ENCODE measurements around the gene TBX5.

TBX5 gene

DNA sequence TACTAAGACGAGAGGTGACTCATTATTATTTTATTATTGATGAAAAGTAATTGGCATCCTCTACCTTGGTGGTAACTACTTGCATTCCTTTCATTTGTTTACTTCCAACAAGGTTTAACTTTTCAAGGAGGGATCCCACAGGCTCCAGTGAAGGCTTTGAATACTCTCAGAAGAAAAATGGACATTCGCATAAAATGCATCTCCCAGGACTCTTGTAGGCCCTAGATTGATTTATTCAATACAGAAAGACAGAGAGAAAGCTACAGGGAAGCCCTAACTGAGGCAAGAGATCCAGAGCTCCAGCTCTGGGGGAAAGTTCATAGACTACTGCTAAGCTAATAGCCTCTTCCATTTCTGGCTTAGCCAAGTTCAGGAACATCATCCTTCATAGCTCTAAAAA is 87.0 kb downstream of the TBX5 start:
- Mint-ChIP-seq H3K4me1 (no peaks in the 10 kb centered on the region), H3K9me3 (no peaks in the 10 kb centered on the region), H3K27me3 (no peaks in the 10 kb centered on the region), H3K4me3 (no peak overlapping the region), H3K27ac (no peak overlapping the region), H3K36me3 (no peaks in the 10 kb centered on the region)
- no peak for DNase-seq
- CTCF ChIA-PET, result no interaction called here

DNA sequence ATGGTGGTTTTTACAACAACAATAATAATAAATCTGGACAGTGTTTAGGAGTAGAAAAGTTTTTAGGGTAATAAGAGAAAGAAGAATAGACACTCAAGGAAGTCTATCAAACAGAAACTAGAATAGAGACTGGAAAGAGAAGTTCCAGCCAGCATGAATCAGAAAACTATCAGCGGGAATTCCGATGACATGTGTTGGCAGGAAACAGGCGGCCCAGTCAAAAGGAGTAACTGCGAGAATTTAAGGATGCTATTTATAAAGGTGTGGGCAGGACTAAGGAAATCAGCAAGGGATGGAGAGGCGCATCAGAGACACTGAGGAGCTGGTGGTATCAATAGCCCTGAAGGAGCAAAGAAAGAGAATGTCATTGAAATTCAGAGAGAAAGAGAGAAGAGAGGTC is 89.9 kb downstream of the TBX5 start:
- CTCF ChIA-PET, result no interaction called here
- Mint-ChIP-seq H3K36me3 (no peaks in the 10 kb centered on the region), H3K4me3 (no peak overlapping the region), H3K27ac (no peak overlapping the region), H3K4me1 (no peaks in the 10 kb centered on the region), H3K9me3 (no peaks in the 10 kb centered on the region), H3K27me3 (no peaks in the 10 kb centered on the region)
- no peak for DNase-seq

DNA sequence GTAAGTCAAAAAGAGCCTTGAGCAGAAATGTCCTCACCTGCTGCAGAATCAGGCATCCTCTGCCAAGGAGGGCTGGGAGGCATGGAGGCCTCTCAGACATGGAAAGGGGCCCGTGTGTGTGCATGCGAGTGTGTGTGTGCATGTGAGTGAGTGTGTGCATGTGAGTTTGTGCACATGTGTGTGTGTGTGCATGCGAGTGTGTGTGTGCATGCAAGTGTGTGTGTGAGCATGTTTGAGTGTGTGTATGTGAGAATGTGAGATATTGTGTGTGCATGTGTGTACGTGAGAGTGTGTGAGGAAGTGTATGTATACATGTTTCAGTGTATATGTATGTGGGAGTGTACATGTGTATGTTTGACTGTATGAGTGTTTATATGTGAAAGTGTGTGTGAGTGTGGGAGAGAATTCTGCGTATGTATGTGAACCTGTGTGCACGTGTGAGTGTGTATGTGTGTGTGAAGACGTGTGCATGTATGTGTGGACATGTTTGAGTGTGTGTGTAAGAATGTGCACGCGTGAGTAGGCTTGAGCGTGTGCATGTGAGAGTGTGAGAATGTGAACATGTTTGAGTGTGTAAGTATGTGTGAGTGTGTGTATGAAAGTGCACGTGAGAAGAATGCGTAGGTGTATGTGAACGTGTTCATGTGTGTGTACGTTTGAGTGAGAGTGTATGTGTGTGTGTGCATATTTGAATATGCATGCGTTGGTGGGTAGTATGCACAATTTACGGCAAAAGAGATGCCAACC is 90.8 kb downstream of the TBX5 start:
- H3K27me3 Mint-ChIP-seq, result no peaks in the 10 kb centered on the region
- H3K9me3 Mint-ChIP-seq, result no peaks in the 10 kb centered on the region
- DNase-seq, result no peak
- H3K27ac Mint-ChIP-seq, result no peak overlapping the region
- no peak overlapping the region for H3K4me3 Mint-ChIP-seq
- H3K36me3 Mint-ChIP-seq, result no peaks in the 10 kb centered on the region
- no peaks in the 10 kb centered on the region for H3K4me1 Mint-ChIP-seq
- CTCF ChIA-PET, result no interaction called here

DNA sequence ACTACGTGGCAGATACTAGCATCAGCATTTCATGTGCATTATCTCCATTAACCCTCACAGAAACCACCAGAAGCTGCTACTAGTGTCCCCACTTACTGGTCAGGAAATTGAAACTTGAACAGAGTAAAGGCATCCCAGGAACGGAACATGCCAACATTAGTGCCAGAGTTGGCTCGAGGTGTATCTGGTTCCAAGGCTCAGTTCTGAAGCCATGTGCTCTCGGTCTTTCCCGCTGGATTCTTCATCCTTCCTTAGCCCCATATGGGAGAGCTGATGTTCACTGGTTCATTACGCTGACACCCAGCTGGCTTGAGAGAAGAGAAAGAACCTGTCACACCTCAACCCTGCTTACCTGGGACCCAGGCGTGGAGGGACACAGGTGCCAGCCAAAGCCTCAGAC is 91.5 kb downstream of the TBX5 start:
- Mint-ChIP-seq H3K27ac (no peak overlapping the region), H3K27me3 (no peaks in the 10 kb centered on the region), H3K36me3 (no peaks in the 10 kb centered on the region), H3K4me1 (no peaks in the 10 kb centered on the region), H3K9me3 (no peaks in the 10 kb centered on the region), H3K4me3 (no peak overlapping the region)
- no peak for DNase-seq
- CTCF ChIA-PET, result no interaction called here

DNA sequence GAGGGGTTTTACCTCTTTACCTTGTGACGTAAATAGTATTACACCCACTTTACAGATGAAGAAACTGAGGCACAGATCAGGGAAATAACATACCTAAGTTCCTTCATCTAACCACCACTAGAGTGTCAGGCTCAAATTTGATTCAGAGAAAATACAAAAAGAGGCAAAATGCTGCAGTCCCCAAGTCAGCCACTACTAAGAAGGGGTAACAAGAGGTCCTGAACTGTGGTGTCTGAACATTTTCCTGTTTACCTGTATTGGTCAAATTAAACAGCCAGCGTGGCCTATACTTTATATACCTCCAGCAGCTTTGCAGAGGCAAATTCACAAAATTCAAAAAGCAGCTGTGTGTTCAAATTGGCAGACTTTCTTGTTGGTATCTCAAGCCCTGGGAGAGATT is 92.0 kb downstream of the TBX5 start:
- no peak overlapping the region for H3K27ac Mint-ChIP-seq
- no peaks in the 10 kb centered on the region for H3K27me3 Mint-ChIP-seq
- CTCF ChIA-PET, result no interaction called here
- H3K36me3 Mint-ChIP-seq, result no peaks in the 10 kb centered on the region
- no peaks in the 10 kb centered on the region for H3K4me1 Mint-ChIP-seq
- no peak for DNase-seq
- no peaks in the 10 kb centered on the region for H3K9me3 Mint-ChIP-seq
- H3K4me3 Mint-ChIP-seq, result no peak overlapping the region

DNA sequence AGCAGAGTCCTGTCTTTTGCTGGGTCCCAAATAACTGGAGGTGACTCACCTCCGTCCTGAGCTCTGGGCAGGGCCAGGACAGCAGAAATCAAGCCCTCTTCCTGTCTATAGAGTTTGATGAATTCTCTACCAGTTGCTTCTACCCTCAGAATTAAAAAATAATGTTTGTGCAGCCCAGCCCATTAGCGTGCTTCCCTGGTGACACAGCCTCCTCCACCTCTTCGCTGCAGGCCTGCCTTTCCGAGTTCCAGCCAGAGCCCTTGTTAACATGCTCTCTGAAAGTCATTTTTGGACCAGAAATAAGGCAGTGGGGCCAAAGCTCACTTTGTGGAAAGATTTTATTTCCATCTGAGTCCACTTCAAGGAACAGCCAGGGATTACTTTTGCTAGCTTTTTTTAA is 94.0 kb downstream of the TBX5 start:
- DNase-seq, result no peak
- Mint-ChIP-seq H3K36me3 (no peaks in the 10 kb centered on the region), H3K27ac (no peak overlapping the region), H3K27me3 (no peaks in the 10 kb centered on the region), H3K4me1 (no peaks in the 10 kb centered on the region), H3K4me3 (no peak overlapping the region), H3K9me3 (no peaks in the 10 kb centered on the region)
- CTCF ChIA-PET, result no interaction called here

DNA sequence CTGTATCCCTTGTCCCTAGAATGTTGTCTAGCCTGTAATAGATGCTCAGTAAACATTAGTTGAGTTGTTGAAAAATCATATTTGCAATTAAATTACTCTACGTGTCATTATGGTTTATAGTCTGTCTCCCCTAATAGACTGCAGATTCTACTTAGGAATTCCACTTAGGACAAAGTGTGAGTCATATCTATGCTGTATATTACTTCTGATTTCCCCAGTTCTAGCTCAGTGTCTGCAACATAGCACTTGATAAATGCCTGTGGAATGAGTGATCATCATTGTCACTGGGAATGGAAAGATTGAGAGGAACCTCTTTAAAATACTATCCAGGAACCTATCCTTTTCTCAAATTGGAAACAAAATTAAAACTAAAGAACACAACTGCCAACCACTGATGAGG is 99.3 kb downstream of the TBX5 start:
- Mint-ChIP-seq H3K36me3 (no peaks in the 10 kb centered on the region), H3K9me3 (no peaks in the 10 kb centered on the region), H3K27ac (no peak overlapping the region), H3K4me3 (no peak overlapping the region), H3K27me3 (no peaks in the 10 kb centered on the region), H3K4me1 (no peaks in the 10 kb centered on the region)
- CTCF ChIA-PET, result no interaction called here
- DNase-seq, result no peak

DNA sequence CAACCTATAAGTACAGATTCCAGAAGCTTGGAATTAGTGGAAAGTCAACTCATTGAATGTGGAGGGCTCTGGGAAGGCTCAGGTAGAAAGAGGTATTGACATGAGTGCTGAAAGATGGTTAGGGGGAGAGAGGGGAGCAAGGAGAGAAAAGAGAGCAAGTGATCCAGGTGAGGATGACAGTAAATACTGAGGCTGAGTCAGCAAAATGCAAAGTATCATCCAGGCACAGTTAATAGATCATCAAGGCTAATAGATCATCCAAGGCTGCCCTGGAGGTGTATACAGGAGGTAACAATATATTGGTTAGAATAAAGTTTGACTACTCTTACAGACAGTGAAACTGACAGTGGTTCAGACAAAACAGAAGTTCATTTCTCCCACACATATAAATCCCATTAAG is 100.5 kb downstream of the TBX5 start:
- Mint-ChIP-seq H3K4me1 (no peaks in the 10 kb centered on the region), H3K36me3 (no peaks in the 10 kb centered on the region), H3K27me3 (no peaks in the 10 kb centered on the region), H3K9me3 (no peaks in the 10 kb centered on the region), H3K27ac (no peak overlapping the region), H3K4me3 (no peak overlapping the region)
- CTCF ChIA-PET, result no interaction called here
- no peak for DNase-seq
